Activated CD4-positive, alpha-beta T cell treated with anti-CD3 and anti-CD28 coated beads, Interleukin-2, Interleukin-4, amounts not matched to agents 100 ng/mL and 50 ng/mL, durations not matched to agents 16 hours and 8 hours (primary cell): ENCODE measurements around the gene NFATC1.
A peak's percentile ranks its signal among the peaks of the same experiment; 100 is the strongest.

Source experiments
- DNase-seq: peaks from one replicate; pipeline ENCODE4 v3.0.0-alpha.2; 2020; ENCODE audit warnings: low spot score

NFATC1 gene

GRCh38 chr18:79389689-79390088 lies 6.0 kb upstream of the NFATC1 start:
- no peak for DNase-seq

DNA sequence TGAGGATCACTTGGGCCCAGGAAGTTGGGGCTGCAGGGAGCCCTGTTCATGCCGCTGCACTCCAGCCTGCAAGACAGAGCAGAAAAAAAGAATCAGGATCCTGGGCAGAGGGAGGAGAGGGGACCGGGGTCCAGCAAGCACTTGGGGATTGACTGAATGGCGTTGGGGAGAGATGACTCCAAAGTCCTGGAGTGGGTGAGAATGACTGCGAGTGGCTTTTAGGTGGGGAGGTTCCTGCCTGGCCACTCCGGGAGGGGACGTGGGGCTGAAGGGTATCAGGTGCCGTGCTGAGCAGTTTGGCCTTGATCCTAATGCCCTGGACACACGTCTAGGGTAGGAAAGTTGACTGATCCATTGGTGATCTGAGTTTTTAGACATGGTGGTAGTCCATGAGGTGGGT lies 3.5 kb upstream of the NFATC1 start:
- DNase-seq, result no peak

GRCh38 chr18:79393181-79393634 lies 2.5 kb upstream of the NFATC1 start:
- no peak for DNase-seq

- no peak for DNase-seq
These were observed 1.8 kb upstream of the NFATC1 start for GRCh38 chr18:79393635-79394533.

- peak; percentile 38 for DNase-seq
These were observed 1.0 kb upstream of the NFATC1 start for GRCh38 chr18:79394534-79395307.

DNA sequence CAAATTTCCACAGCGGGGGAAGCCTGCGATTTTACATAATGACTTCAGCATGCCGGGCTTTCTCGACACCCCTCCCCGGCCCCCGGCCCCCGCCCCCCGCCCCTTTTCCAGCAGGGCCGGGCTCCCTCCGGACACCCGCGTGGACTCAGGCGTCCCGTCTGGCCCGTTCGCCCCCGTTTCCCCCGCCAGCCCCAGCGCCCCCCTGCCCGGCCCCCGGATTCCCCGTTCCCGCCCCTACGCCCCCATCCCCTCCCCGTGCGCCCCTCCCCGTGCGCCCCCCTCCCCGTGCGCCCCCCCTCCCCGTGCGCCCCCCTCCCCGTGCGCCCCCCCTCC lies 456 bp upstream of the NFATC1 start:
- no peak for DNase-seq

GRCh38 chr18:79396431-79397246 lies 909 bp downstream of the NFATC1 start:
- peak; percentile 41 for DNase-seq

DNA sequence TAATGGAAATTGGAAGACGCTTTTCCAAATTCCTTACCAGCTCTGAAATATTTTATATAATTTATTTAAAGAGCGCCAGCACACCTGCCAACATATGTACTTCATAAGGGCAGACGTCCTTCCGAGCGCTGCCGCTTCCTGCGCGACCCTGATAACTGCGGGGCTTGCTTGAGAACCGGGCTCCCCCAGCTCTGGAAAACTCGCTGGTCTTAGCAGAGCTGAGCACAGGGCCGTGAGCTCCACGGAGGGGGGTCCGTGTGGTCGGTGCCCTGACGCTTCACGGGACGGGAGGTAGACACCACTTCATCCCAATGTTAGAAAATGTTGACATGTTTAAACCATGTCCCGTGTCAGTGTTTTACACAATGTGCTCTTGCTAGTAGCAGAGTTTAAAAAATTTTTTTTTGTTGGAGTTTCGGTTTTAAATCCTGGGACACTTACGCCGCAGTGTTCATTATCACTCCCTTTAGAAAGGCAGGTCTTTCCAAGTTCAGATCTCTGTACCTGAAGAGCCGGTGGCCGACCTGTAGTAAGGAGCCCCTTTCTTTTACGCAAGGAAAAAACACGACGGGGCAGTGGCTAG lies 1.6 kb downstream of the NFATC1 start:
- DNase-seq, result no peak

DNA sequence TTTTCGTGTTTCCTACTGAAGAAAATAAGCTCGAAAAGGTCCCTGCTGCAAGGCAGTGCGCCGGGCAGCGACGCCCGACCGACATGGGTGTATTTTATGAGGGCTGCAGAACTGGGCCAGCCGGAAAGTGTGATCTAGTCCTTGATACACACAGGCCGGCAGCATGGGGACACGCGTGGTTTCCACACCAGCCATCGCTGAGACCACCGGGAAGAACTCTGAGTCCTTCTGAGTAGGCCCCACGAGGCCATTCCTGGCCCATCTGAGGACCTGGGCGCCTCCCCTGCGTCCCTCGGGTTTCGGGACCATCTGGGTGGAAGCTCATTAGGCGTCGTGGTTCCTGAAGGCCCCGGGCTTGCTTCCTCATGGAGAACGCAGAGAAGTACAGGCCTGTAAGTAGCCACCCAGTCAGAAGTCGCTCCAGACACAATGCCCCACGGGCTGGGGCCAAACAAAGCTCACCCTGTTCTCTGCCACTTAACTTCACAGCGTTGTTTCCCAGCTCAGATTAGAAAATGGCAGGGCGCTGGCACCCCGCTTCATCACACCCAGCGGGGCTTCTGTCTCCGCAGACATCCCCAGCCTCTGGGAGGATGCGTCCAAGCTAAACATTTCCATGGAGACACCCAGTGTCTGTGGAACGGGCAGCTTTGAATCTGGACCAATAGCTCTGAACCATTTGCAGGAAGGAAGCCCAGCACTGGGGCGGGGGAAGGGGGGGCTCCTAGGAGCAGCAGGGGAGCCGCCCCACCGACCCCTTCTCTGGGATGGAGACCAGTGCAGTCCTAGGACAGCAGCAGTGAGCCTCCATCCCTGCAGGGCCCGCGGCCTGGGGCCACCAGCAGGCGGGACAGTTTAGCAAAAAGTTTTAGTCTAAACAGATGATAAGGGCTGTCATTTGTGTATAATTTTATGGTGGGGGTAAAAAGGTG lies 2.4 kb downstream of the NFATC1 start:
- DNase-seq, result no peak

- no peak for DNase-seq
These were observed 3.7 kb downstream of the NFATC1 start for GRCh38 chr18:79399275-79400081.

DNA sequence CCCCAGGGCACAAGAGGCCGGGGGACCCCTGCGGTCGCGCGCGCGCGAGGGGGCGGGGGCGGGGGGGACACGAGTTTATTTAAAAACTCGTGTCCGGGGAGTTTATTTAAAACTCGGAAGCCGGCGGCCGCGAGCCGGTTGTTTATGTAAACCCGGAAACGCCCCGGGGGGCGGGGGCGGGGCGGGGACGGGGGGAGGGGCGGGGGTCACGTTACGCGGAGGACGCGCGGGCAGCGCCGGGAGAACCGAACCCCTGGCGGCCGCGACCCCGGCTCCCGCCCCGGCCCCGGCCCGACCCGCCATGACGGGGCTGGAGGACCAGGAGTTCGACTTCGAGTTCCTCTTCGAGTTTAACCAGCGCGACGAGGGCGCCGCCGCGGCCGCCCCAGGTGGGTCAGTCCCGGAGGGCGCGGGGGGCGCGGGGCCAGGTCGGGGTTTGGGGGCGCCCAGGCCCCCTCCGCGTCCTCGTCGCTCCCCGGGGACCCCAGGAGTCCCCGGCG lies 4.4 kb downstream of the NFATC1 start:
- DNase-seq, result peak; percentile 68

- DNase-seq, result no peak
These were observed 5.1 kb downstream of the NFATC1 start for GRCh38 chr18:79400591-79401381.

DNA sequence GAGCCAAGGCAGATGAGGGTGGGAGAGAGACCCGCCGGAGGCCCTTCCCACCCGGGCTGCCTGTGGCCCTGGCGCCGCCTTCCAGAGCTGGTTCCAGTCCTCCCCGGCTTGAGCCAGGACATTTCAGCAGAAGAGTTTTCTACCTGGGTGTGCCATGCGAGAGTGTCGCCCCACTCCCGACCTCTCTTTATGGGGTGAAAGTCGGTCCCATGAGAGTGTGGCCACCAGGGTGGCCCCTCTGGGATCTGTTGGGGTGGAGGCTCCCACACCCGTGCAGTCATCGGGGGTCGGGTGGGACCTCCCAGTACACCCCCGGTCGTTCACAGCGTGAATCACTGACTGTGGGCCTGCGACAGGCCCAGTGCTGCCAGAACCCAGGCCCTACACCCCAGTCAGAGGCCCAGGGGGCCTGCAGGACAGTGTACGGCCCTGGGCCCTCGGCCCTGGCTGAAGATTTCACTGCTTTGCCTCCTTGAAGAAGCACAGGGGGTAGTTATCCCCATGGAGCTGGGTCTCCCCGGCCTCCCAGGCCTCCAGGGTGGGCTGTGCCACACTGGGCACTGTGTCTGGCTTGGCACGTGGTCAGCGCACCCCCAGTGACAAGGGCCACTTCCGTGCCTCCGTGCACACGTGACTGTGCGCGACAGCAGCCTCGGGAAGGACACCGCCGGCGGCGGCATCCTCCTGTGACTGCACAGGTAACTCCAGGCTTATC lies 5.9 kb downstream of the NFATC1 start:
- no peak for DNase-seq

- no peak for DNase-seq
These were observed 6.5 kb downstream of the NFATC1 start for GRCh38 chr18:79402209-79402576.

GRCh38 chr18:79402977-79403722 lies 7.4 kb downstream of the NFATC1 start:
- DNase-seq, result no peak

GRCh38 chr18:79403723-79404566 lies 8.2 kb downstream of the NFATC1 start:
- no peak for DNase-seq

GRCh38 chr18:79404567-79404910 lies 8.8 kb downstream of the NFATC1 start:
- DNase-seq, result no peak
